Measurements from ENCODE around the gene GSK3B.

GRCh38 chr3:120027226-120027625 is 67.0 kb downstream of the GSK3B start:
- TF ChIP-seq CTCF (IDR thresholded peaks at IDR 0.05) (no peak), POLR2A (IDR thresholded peaks at IDR 0.05) (no peak)
